SK-N-SH treated with all-trans-retinoic acid at 6 μM for 48 hours (cell line): Measurements from ENCODE around the gene INPP4B.

Source experiments
- ATAC-seq: fragments of 200-7000 bp; cut with Tn5 transposase; 3 replicates; pipeline ENCODE4 v1.9.1; 2020; ENCODE audit warnings: mild to moderate bottlenecking, moderate library complexity
- ARNTL ChIP-seq: fragments of 450-650 bp; formaldehyde crosslinking; IDR thresholded peaks from 2 replicates; pipeline ENCODE4 v1.5.0; 2020; ENCODE audit warnings: low read depth, mild to moderate bottlenecking, moderate library complexity, borderline replicate concordance
- BACH2 ChIP-seq: fragments of 250-450 bp; sonication (Bioruptor Pico); IDR thresholded peaks from 2 replicates; pipeline ENCODE4 v1.9.0; 2021; ENCODE audit warnings: mild to moderate bottlenecking, borderline replicate concordance
- CSDC2 ChIP-seq: fragments of 250-450 bp; sonication (Bioruptor Pico); IDR thresholded peaks from 2 replicates; pipeline ENCODE4 v1.5.0; 2020; ENCODE audit warnings: mild to moderate bottlenecking, moderate library complexity
- CSRNP3 ChIP-seq: fragments of 250-450 bp; sonication (Bioruptor Pico); IDR thresholded peaks from 2 replicates; pipeline ENCODE4 v1.5.1; 2021; ENCODE audit warnings: mild to moderate bottlenecking, moderate library complexity
- ESRRG ChIP-seq: fragments of 250-450 bp; sonication (Bioruptor Pico); IDR thresholded peaks from 2 replicates; pipeline ENCODE4 v1.6.1; 2021; ENCODE audit warnings: mild to moderate bottlenecking
- GLIS3 ChIP-seq: fragments of 250-450 bp; sonication (Bioruptor Pico); IDR thresholded peaks from 2 replicates; pipeline ENCODE4 v1.5.0; 2020; ENCODE audit warnings: mild to moderate bottlenecking, moderate library complexity
- ISL1 ChIP-seq: fragments of 250-450 bp; sonication (Bioruptor Pico); IDR thresholded peaks from 2 replicates; pipeline ENCODE4 v2.1.2; 2022; ENCODE audit warnings: mild to moderate bottlenecking, moderate library complexity
- OSR1 ChIP-seq: fragments of 250-450 bp; sonication (Bioruptor Pico); IDR thresholded peaks from 2 replicates; pipeline ENCODE4 v1.8.0; 2022; ENCODE audit warnings: moderate library complexity, mild to moderate bottlenecking, inconsistent platforms
- PATZ1 ChIP-seq: fragments of 250-450 bp; sonication (Bioruptor Pico); IDR thresholded peaks from 2 replicates; pipeline ENCODE4 v1.8.0; 2020; ENCODE audit warnings: mild to moderate bottlenecking, moderate library complexity, borderline replicate concordance
- RARB ChIP-seq: fragments of 250-450 bp; sonication (Bioruptor Pico); IDR thresholded peaks from 2 replicates; pipeline ENCODE4 v1.8.0; 2021; ENCODE audit warnings: mild to moderate bottlenecking, moderate library complexity
- TCF4 ChIP-seq: fragments of 250-450 bp; sonication (Bioruptor Pico); IDR thresholded peaks from 2 replicates; pipeline ENCODE4 v1.8.0; 2021; ENCODE audit warnings: mild to moderate bottlenecking, moderate library complexity, borderline replicate concordance
- TOX ChIP-seq: fragments of 250-450 bp; sonication (Bioruptor Pico); IDR thresholded peaks from 2 replicates; pipeline ENCODE4 v1.8.0; 2021; ENCODE audit warnings: mild to moderate bottlenecking, moderate library complexity, borderline replicate concordance
- TSHZ2 ChIP-seq: fragments of 250-450 bp; sonication (Bioruptor Pico); IDR thresholded peaks from 2 replicates; pipeline ENCODE4 v1.5.0; 2020; ENCODE audit warnings: mild to moderate bottlenecking, moderate library complexity
- ZC3H10 ChIP-seq: fragments of 250-450 bp; sonication (Bioruptor Pico); IDR thresholded peaks from 2 replicates; pipeline ENCODE4 v1.5.1; 2021; ENCODE audit warnings: mild to moderate bottlenecking, moderate library complexity
- ZFP3 ChIP-seq: fragments of 250-450 bp; sonication (Bioruptor Pico); IDR thresholded peaks from 2 replicates; pipeline ENCODE4 v1.5.0; 2020; ENCODE audit warnings: mild to moderate bottlenecking, moderate library complexity
- ZFP30 ChIP-seq: fragments of 450-650 bp; formaldehyde crosslinking; IDR thresholded peaks from 2 replicates; pipeline ENCODE4 v1.5.0; 2022; ENCODE audit warnings: mild to moderate bottlenecking, moderate library complexity
- ZNF565 ChIP-seq: fragments of 450-650 bp; formaldehyde crosslinking; conservative IDR thresholded peaks from 2 replicates; pipeline ENCODE4 v1.5.0; 2020; ENCODE audit warnings: low read depth, mild to moderate bottlenecking, moderate library complexity
- ZNF70 ChIP-seq: fragments of 450-650 bp; formaldehyde crosslinking; IDR thresholded peaks from 2 replicates; pipeline ENCODE4 v1.5.0; 2020; ENCODE audit warnings: mild to moderate bottlenecking, moderate library complexity
- ZNF8 ChIP-seq: fragments of 450-650 bp; formaldehyde crosslinking; IDR thresholded peaks from 2 replicates; pipeline ENCODE4 v1.5.0; 2020; ENCODE audit warnings: mild to moderate bottlenecking, moderate library complexity
- TF ChIP-seq, protein P1 (sequence below): fragments of 250-450 bp; sonication (Bioruptor Pico); IDR thresholded peaks from 2 replicates; pipeline ENCODE4 v1.8.0; 2021; ENCODE audit warnings: low read depth, mild to moderate bottlenecking, moderate library complexity, borderline replicate concordance
- TF ChIP-seq, protein P2 (sequence below): fragments of 250-450 bp; sonication (Bioruptor Pico); IDR thresholded peaks from 2 replicates; pipeline ENCODE4 v1.5.1; 2020; ENCODE audit warnings: low read depth, mild to moderate bottlenecking, moderate library complexity

Gene INPP4B

GRCh38 chr4:142473960-142474338 lies 372.2 kb downstream of the INPP4B start (continued):
- TF ChIP-seq, protein P1, sequence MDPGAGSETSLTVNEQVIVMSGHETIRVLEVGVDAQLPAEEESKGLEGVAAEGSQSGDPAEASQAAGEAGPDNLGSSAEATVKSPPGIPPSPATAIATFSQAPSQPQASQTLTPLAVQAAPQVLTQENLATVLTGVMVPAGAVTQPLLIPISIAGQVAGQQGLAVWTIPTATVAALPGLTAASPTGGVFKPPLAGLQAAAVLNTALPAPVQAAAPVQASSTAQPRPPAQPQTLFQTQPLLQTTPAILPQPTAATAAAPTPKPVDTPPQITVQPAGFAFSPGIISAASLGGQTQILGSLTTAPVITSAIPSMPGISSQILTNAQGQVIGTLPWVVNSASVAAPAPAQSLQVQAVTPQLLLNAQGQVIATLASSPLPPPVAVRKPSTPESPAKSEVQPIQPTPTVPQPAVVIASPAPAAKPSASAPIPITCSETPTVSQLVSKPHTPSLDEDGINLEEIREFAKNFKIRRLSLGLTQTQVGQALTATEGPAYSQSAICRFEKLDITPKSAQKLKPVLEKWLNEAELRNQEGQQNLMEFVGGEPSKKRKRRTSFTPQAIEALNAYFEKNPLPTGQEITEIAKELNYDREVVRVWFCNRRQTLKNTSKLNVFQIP (CRISPR knock-in tag), result no peak
- no peak for TF ChIP-seq ZFP3
- TF ChIP-seq, all 23 proteins: peak for 0

- TF ChIP-seq BACH2 (no peak), ISL1 (no peak), RARB (CRISPR knock-in tag) (no peak), ZNF8 (CRISPR knock-in tag) (no peak), ZFP30 (CRISPR knock-in tag) (no peak), TOX (CRISPR knock-in tag) (no peak), ZC3H10 (no peak), ESRRG (CRISPR knock-in tag) (no peak), OSR1 (CRISPR knock-in tag) (no peak)
- TF ChIP-seq, protein P1 (CRISPR knock-in tag), result no peak
- ATAC-seq, result no peak
Measured at GRCh38 chr4:142473218-142473959, 372.7 kb downstream of the INPP4B start.

- no peak for ATAC-seq
Measured at GRCh38 chr4:142467088-142467487, 379.0 kb downstream of the INPP4B start.

More at GRCh38 chr4:142467088-142467487, 379.0 kb downstream of the INPP4B start:
- TF ChIP-seq ZNF8 (CRISPR knock-in tag) (no peak), TCF4 (CRISPR knock-in tag) (no peak), TOX (CRISPR knock-in tag) (no peak), ESRRG (CRISPR knock-in tag) (no peak), GLIS3 (CRISPR knock-in tag) (no peak), ZNF565 (no peak), CSDC2 (CRISPR knock-in tag) (no peak), ZNF70 (CRISPR knock-in tag) (no peak), ARNTL (CRISPR knock-in tag) (no peak), RARB (CRISPR knock-in tag) (no peak), ZFP30 (CRISPR knock-in tag) (no peak), CSRNP3 (CRISPR knock-in tag) (no peak), TSHZ2 (CRISPR knock-in tag) (no peak), ZC3H10 (no peak), ISL1 (no peak), PATZ1 (CRISPR knock-in tag) (no peak)
- TF ChIP-seq, protein P2, sequence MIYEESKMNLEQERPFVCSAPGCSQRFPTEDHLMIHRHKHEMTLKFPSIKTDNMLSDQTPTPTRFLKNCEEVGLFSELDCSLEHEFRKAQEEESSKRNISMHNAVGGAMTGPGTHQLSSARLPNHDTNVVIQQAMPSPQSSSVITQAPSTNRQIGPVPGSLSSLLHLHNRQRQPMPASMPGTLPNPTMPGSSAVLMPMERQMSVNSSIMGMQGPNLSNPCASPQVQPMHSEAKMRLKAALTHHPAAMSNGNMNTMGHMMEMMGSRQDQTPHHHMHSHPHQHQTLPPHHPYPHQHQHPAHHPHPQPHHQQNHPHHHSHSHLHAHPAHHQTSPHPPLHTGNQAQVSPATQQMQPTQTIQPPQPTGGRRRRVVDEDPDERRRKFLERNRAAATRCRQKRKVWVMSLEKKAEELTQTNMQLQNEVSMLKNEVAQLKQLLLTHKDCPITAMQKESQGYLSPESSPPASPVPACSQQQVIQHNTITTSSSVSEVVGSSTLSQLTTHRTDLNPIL (CRISPR knock-in tag), result no peak
- TF ChIP-seq, protein P1 (CRISPR knock-in tag), result no peak
